ENCODE measurements around the gene GRIN3B.

GRIN3B gene

DNA sequence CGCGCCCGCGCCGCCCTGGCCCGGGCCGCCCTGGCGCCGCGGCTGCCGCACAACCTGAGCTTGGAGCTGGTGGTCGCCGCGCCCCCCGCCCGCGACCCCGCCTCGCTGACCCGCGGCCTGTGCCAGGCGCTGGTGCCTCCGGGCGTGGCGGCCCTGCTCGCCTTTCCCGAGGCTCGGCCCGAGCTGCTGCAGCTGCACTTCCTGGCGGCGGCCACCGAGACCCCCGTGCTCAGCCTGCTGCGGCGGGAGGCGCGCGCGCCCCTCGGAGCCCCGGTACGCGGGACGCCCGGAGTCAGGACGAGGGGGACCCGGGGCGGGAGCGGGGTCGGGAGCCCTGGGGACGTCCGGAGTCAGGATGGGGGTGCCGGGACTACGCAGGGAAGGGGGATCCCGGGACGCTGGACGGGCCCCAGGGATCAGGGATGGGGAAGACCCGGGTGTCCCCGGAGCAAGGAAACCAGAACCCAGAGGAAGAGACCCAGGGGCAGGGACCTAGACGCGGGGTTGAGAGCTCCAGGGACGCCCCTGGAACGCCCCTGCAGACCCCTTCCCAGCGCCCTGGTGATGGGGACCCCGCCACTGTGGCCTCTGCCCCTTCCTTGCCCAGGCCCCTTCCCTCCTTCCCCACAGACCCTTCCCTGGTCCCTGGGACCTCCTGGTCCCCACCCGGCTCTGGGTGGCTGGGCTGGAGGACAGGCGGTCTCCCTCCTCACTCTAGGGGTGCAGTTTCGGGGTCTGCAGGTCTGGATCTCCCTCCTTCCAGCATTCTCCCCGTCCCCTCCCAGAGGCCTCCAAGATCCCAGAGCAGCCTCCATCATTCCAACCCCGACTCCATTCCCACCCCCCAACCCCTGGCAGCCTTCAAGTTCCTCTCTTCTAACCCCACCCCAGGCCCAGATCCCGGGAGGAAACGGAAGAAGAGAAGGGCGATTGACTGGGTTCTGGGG is 645 bp downstream of the GRIN3B start:
- no peak for TF ChIP-seq POLR2A (IDR thresholded peaks at IDR 0.05; ENCODE audit: low read depth, low read length)
- no peak for DNase-seq (ENCODE audit: insufficient read length, low spot score)
- no peak for FAIRE-seq

DNA sequence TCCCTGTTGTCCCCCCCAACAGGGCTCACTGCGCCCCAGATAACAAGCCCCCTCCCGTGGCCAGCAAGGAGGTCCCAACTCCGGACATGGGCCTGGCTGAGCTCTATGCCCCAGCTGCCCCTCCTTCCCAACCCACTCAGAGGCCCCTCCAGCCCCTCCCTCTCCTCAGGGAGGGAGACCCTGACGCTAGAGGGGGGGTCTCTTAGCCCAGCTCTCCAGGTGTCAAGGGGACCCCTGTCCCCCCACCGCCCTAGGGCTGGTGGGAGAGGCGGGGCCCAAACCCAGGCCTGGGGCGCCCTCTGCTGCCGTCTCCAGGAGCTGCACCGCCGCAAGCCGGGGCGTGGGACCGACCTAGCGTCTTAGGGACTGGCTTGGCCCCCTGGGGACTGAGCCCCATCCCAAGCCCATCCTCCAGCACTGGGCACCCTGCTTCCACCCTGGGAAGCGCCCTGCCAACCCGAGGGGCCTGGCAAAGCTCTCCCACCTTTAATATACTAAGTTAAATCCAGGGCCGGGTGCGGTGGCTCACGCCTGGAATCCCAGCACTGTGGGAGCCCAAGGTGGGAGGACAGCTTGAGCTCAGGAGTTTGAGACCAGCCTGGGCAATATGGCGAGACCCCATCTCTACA is 1.4 kb downstream of the GRIN3B start:
- FAIRE-seq (no peak), DNase-seq (ENCODE audit: insufficient read length, low spot score) (peak; percentile 85)
- TF ChIP-seq POLR2A (IDR thresholded peaks at IDR 0.05; ENCODE audit: low read depth, low read length) = no peak

DNA sequence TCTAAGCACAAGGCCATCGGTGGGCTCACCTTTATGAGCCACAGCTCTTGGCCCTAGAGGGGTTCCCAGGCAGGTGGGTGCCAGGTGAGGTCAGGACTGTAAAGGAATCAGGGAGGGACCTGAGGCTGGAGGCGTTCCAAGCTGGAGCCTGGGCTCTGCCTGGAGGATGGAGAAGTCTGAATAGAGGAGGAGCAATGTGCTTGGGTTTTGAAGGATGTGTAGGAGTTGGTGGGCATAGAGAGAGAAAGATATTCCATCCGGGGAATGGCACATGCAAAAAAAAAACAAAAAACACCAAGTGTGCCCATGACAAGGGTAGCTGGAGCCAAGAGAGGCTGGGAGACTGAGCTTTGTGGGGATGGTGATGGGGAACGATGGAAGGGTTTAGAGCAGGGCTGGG is 2.4 kb downstream of the GRIN3B start:
- TF ChIP-seq POLR2A (IDR thresholded peaks at IDR 0.05; ENCODE audit: low read depth, low read length) = no peak
- DNase-seq (ENCODE audit: insufficient read length, low spot score) (no peak), FAIRE-seq (no peak)

DNA sequence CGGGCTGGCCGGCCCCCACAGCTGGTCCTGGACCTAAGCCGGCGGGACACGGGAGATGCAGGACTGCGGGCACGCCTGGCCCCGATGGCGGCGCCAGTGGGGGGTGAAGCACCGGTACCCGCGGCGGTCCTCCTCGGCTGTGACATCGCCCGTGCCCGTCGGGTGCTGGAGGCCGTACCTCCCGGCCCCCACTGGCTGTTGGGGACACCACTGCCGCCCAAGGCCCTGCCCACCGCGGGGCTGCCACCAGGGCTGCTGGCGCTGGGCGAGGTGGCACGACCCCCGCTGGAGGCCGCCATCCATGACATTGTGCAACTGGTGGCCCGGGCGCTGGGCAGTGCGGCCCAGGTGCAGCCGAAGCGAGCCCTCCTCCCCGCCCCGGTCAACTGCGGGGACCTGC is 3.1 kb downstream of the GRIN3B start:
- DNase-seq (ENCODE audit: insufficient read length, low spot score) (no peak), FAIRE-seq (no peak)
- no peak for TF ChIP-seq POLR2A (IDR thresholded peaks at IDR 0.05; ENCODE audit: low read depth, low read length)

DNA sequence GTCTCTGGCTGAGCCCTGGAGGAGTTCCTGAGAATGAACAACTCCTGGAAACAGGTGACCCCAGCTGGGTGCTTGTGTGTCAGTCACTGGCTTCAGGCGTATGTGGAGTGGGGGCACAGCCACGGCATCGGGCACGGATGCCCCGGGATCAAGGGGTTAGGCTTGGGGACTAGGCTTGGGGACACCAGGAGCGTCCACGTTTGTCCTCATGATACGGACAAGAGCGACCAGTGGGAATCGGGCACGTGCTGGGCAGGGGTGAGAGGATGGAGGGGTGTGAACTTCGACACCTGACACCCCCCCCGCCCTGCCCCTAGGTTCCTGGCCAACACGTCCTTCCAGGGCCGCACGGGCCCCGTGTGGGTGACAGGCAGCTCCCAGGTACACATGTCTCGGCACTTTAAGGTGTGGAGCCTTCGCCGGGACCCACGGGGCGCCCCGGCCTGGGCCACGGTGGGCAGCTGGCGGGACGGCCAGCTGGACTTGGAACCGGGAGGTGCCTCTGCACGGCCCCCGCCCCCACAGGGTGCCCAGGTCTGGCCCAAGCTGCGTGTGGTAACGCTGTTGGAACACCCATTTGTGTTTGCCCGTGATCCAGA is 4.1 kb downstream of the GRIN3B start:
- DNase-seq (ENCODE audit: insufficient read length, low spot score) = no peak

DNA sequence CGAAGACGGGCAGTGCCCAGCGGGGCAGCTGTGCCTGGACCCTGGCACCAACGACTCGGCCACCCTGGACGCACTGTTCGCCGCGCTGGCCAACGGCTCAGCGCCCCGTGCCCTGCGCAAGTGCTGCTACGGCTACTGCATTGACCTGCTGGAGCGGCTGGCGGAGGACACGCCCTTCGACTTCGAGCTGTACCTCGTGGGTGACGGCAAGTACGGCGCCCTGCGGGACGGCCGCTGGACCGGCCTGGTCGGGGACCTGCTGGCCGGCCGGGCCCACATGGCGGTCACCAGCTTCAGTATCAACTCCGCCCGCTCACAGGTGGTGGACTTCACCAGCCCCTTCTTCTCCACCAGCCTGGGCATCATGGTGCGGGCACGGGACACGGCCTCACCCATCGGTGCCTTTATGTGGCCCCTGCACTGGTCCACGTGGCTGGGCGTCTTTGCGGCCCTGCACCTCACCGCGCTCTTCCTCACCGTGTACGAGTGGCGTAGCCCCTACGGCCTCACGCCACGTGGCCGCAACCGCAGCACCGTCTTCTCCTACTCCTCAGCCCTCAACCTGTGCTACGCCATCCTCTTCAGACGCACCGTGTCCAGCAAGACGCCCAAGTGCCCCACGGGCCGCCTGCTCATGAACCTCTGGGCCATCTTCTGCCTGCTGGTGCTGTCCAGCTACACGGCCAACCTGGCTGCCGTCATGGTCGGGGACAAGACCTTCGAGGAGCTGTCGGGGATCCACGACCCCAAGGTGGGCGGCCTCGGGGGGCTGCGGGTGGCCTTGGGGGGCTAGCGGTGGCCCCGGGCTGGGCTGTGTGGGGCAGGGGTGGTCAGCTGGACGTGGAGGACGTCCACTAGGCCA is 4.8 kb downstream of the GRIN3B start:
- TF ChIP-seq POLR2A (IDR thresholded peaks at IDR 0.05; ENCODE audit: low read depth, low read length) = no peak
- no peak for FAIRE-seq
- DNase-seq (ENCODE audit: insufficient read length, low spot score) = no peak

More for the DNA sequence above, 4.1 kb downstream of the GRIN3B start:
- no peak for FAIRE-seq
- TF ChIP-seq POLR2A (IDR thresholded peaks at IDR 0.05; ENCODE audit: low read depth, low read length) = no peak

DNA sequence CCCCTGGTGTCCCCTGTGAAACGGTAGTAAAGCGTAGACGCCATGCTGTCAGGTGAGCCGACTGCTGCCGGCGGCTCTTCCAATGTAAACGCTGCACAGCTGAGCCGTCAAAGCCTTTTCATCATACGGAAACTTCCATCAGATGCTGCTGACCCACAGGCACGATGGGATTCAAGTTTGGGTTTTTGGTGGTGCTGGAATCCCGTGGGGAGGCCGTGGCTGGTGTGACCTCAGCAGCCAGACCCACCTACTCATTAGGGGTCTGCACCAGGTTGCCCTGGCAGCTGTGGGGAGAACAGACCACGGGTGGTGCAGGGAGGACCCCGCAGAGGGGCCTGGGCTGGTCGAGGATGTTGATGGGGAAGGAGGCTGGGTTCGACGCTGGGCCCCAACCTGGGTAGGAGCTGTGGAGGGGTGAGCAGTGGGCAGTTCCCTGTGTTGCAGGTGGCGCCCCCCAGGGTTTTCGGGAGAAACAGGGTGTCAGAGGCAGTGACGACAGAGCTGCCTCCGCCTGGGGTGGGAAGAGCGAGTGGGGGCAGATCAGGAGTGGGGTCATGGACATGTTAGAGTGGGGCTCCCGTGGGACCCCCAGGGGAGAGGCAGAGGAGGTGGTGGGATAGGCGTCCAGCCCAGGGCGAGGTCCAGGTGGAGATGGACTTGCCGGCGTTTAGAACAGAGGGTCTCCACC is 6.6 kb downstream of the GRIN3B start:
- no peak for FAIRE-seq

DNA sequence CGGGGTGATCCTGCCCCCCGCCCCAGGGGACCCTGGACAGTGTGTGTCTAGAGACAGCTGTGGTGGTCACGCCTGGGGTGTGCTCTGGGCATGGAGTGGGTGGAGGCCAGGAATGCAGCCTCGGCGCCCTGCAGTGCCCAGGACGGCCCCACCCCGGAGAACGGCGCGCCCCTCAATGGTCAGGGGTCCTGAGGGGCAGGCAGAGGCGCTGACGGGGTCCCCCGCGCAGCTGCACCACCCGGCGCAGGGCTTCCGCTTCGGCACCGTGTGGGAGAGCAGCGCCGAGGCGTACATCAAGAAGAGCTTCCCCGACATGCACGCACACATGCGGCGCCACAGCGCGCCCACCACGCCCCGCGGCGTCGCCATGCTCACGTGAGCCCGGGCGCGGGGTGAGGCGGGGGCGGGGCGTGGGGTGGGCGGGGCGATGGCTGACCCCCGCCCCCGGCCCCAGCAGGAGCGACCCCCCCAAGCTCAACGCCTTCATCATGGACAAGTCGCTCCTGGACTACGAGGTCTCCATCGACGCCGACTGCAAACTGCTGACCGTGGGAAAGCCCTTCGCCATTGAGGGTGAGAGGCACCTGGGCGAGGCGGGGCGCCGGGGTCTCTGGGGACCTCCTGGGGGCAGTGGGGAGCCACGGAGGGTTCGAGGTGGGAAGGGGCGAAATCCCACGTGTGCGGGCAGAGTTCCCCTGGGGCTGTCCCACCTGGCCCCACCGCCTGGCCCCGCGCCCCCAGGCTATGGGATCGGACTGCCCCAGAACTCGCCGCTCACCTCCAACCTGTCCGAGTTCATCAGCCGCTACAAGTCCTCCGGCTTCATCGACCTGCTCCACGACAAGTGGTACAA is 7.4 kb downstream of the GRIN3B start:
- no peak for TF ChIP-seq POLR2A (IDR thresholded peaks at IDR 0.05; ENCODE audit: low read depth, low read length)
- DNase-seq (ENCODE audit: insufficient read length, low spot score) (no peak), FAIRE-seq (no peak)

More for the DNA sequence above, 6.6 kb downstream of the GRIN3B start:
- TF ChIP-seq POLR2A (IDR thresholded peaks at IDR 0.05; ENCODE audit: low read depth, low read length) = no peak
- DNase-seq (ENCODE audit: insufficient read length, low spot score) = no peak

DNA sequence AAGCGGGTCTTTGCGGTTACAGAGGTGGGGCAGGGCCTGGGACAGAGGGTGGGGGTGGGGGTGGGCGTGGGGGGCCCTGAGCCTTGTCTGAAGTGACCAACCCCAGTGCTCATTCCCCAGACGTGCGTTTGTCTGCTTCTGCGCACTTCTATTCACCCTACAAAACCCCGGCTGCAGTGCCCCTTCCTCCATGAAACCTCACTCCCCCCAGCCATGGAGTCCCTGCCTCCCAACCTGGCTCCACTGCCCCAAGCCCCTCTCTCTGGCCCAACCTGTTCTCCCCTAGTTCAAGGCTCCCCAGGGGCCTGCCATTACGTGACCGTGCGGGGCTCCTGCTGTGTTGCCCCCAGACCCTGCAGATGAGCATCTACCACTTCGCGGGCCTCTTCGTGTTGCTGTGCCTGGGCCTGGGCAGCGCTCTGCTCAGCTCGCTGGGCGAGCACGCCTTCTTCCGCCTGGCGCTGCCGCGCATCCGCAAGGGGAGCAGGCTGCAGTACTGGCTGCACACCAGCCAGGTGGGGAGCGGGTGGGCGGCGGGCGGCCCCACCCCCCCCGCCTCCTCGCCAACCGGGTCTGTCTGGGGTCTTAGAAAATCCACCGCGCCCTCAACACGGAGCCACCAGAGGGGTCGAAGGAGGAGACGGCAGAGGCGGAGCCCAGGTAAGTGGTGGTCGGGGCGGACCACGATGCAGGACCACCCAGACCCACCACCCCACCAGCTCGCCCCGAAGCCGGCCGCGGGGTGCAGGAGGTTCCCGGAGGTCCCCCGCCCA is 8.2 kb downstream of the GRIN3B start:
- DNase-seq (ENCODE audit: insufficient read length, low spot score) (no peak), FAIRE-seq (no peak)
- no peak for TF ChIP-seq POLR2A (IDR thresholded peaks at IDR 0.05; ENCODE audit: low read depth, low read length)

DNA sequence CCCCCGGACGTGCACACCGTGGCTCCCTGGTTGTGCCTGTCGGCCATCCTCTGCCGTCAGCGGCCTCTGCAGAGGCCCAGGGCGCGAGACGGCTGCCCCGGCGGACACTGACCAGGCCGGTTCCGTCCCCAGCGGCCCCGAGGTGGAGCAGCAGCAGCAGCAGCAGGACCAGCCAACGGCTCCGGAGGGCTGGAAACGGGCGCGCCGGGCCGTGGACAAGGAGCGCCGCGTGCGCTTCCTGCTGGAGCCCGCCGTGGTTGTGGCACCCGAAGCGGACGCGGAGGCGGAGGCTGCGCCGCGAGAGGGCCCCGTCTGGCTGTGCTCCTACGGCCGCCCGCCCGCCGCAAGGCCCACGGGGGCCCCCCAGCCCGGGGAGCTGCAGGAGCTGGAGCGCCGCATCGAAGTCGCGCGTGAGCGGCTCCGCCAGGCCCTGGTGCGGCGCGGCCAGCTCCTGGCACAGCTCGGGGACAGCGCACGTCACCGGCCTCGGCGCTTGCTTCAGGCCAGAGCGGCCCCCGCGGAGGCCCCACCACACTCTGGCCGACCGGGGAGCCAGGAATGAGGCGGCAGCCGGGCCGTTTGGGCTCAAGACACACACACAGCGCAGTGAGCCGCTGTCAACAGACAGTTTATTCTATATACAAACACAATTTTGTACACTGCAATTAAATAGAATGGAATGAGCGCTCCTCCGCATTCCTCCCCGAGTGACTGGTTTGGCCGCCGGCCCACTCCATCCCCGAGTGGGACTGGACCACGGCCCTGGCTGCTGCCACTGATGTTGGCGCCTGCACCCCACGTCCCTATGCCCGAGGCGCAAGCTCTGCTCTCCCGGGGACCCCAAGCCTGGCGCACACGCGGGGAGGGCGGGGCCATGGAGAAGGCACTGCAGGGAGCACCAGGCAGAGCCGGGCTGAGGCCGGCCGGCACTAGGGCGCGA is 9.1 kb downstream of the GRIN3B start:
- peak; percentile 77 for DNase-seq (ENCODE audit: insufficient read length, low spot score)
- no peak for FAIRE-seq
- TF ChIP-seq POLR2A (IDR thresholded peaks at IDR 0.05; ENCODE audit: low read depth, low read length) = no peak

All from H54 (cell line).